ENCODE data around the gene ZNF451.

- TF ChIP-seq CTCF (IDR thresholded peaks at IDR 0.05) = no peak
- TF ChIP-seq POLR2AphosphoS5 (IDR thresholded peaks at IDR 0.05) = no peak
- no peak for TF ChIP-seq POLR2A (IDR thresholded peaks at IDR 0.05)
These were observed 75.1 kb downstream of the ZNF451 start for GRCh38 chr6:57165080-57165479.

All from prostate gland (tissue), 2 donors.